WI38 (cell line): Measurements from ENCODE around the gene MKNK2.
"Not testable (repeated sequence)": the region's sequence is repeated elsewhere in the genome, so short reads cannot be mapped to it uniquely, and the experiment has no call there.

Source experiments
- H3K4me3 ChIP-seq: 2 replicates; pipeline ENCODE4 v1.5.1; 2011; ENCODE audit warnings: low read depth, mild to moderate bottlenecking, control low read depth, low read length
- CTCF ChIP-seq: IDR thresholded peaks from 2 replicates; pipeline ENCODE4 v1.5.1; 2012; ENCODE audit warnings: low read depth, mild to moderate bottlenecking, control low read depth, low read length

The MKNK2 gene

GRCh38 chr19:2039089-2039958 lies 11.7 kb downstream of the MKNK2 start:
- H3K4me3 ChIP-seq: no peak overlapping the region
- no peak for TF ChIP-seq CTCF

- no peak for TF ChIP-seq CTCF
- H3K4me3 ChIP-seq: no peak overlapping the region
These were observed 12.6 kb downstream of the MKNK2 start for GRCh38 chr19:2038284-2039088.

GRCh38 chr19:2037651-2038255 lies 13.3 kb downstream of the MKNK2 start:
- H3K4me3 ChIP-seq: no peak overlapping the region
- TF ChIP-seq CTCF: no peak

- H3K4me3 ChIP-seq: no peak overlapping the region
- no peak for TF ChIP-seq CTCF
These were observed 14.6 kb downstream of the MKNK2 start for GRCh38 chr19:2036424-2036823.

- no peak for TF ChIP-seq CTCF
- no peak overlapping the region for H3K4me3 ChIP-seq
These were observed 15.5 kb downstream of the MKNK2 start for GRCh38 chr19:2035590-2035991.

GRCh38 chr19:2034729-2035589 lies 16.1 kb downstream of the MKNK2 start:
- TF ChIP-seq CTCF: no peak
- no peak overlapping the region for H3K4me3 ChIP-seq

GRCh38 chr19:2034253-2034652 lies 16.8 kb downstream of the MKNK2 start:
- not testable (repeated sequence) for H3K4me3 ChIP-seq
